Measurements from ENCODE around the gene NGB. TPM values are rescaled to one million over a fixed set of nuclear protein-coding genes. Genes with fewer than 3 reads are reported as not detected.

The NGB gene
- total RNA-seq, 1 donor: not detected

- TF ChIP-seq CTCF (IDR thresholded peaks at IDR 0.05; ENCODE audit: insufficient read depth, low read depth, low read length): no peak
- no peak for DNase-seq (ENCODE audit: low read depth)
These were observed 11.8 kb downstream of the NGB start for GRCh38 chr14:77259025-77259715.

GRCh38 chr14:77258566-77258965 is 12.4 kb downstream of the NGB start:
- no peak overlapping the region for H3K4me3 ChIP-seq (ENCODE audit: low read depth, low read length)
- TF ChIP-seq CTCF (IDR thresholded peaks at IDR 0.05; ENCODE audit: insufficient read depth, low read depth, low read length): no peak
- no peak for DNase-seq (ENCODE audit: low read depth)

More at GRCh38 chr14:77259025-77259715, 11.8 kb downstream of the NGB start:
- no peak overlapping the region for H3K4me3 ChIP-seq (ENCODE audit: low read depth, low read length)

GRCh38 chr14:77257700-77258099 is 13.3 kb downstream of the NGB start:
- no peak for TF ChIP-seq CTCF (IDR thresholded peaks at IDR 0.05; ENCODE audit: insufficient read depth, low read depth, low read length)
- no peak overlapping the region for H3K4me3 ChIP-seq (ENCODE audit: low read depth, low read length)
- no peak for DNase-seq (ENCODE audit: low read depth)

- no peak for TF ChIP-seq CTCF (IDR thresholded peaks at IDR 0.05; ENCODE audit: insufficient read depth, low read depth, low read length)
- no peak for DNase-seq (ENCODE audit: low read depth)
These were observed 14.3 kb downstream of the NGB start for GRCh38 chr14:77256694-77257093.

GRCh38 chr14:77253333-77254190 is 17.4 kb downstream of the NGB start:
- no peak for TF ChIP-seq CTCF (IDR thresholded peaks at IDR 0.05; ENCODE audit: insufficient read depth, low read depth, low read length)
- DNase-seq (ENCODE audit: low read depth): no peak

More at GRCh38 chr14:77256694-77257093, 14.3 kb downstream of the NGB start:
- H3K4me3 ChIP-seq (ENCODE audit: low read depth, low read length): no peak overlapping the region

GRCh38 chr14:77251870-77252269 is 19.1 kb downstream of the NGB start:
- DNase-seq (ENCODE audit: low read depth): no peak
- H3K4me3 ChIP-seq (ENCODE audit: low read depth, low read length): no peak overlapping the region
- TF ChIP-seq CTCF (IDR thresholded peaks at IDR 0.05; ENCODE audit: insufficient read depth, low read depth, low read length): no peak

More at GRCh38 chr14:77253333-77254190, 17.4 kb downstream of the NGB start:
- H3K4me3 ChIP-seq (ENCODE audit: low read depth, low read length): no peak overlapping the region
